Nephron progenitor cell (in vitro differentiated cells): ENCODE measurements around the gene SNX14.

Experiments used
- DNase-seq: peaks from one replicate; pipeline ENCODE4 v3.0.0; 2021
- H3K27ac Mint-ChIP-seq: 2 replicates; pipeline ENCODE4 v1.8.0; 2021; ENCODE audit warnings: mild to moderate bottlenecking, moderate library complexity, mixed read lengths
- H3K27me3 Mint-ChIP-seq: 2 replicates; pipeline ENCODE4 v1.8.0; 2021; ENCODE audit warnings: mild to moderate bottlenecking, low read depth, mixed read lengths; ENCODE audit not compliant: poor library complexity
- H3K36me3 Mint-ChIP-seq: 2 replicates; pipeline ENCODE4 v1.8.0; 2021; ENCODE audit warnings: low read depth, mixed read lengths
- H3K4me1 Mint-ChIP-seq: 2 replicates; pipeline ENCODE4 v1.8.0; 2021; ENCODE audit warnings: mixed read lengths
- H3K4me3 Mint-ChIP-seq: 2 replicates; pipeline ENCODE4 v1.8.0; 2021; ENCODE audit warnings: mild to moderate bottlenecking, moderate library complexity, mixed read lengths
- H3K9me3 Mint-ChIP-seq: 2 replicates; pipeline ENCODE4 v1.8.0; 2021; ENCODE audit warnings: mild to moderate bottlenecking, moderate library complexity, mixed read lengths
- CTCF ChIP-seq: fragments of 200-600 bp; sonication (generic); IDR thresholded peaks from 2 replicates; pipeline ENCODE4 v1.5.0; 2021; ENCODE audit warnings: antibody characterized with exemption

Gene SNX14

DNA sequence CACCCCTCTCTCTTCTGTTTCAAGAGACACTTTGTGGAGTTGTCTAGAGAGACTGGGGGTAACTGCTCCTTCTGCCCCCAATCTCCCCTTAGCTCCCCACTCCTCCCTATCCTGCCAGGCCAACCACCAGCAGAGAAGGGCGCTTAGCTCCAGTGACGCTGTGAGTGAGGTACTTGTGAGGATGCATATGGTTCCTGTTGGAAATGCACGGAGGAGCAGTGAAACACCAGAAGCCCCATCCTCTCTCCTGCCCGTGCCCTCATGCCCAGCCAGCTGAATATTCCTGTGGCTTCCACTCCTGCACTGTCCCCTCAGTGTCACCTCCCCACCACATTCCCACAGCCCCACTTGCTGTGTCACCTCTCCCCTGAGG, 131.9 kb downstream of the SNX14 start:
- Mint-ChIP-seq H3K4me3 (no peak overlapping the region), H3K27ac (no peak overlapping the region), H3K4me1 (no peaks in the 10 kb centered on the region), H3K27me3 (peaks cover 23% of the 10 kb centered on the region), H3K36me3 (no peaks in the 10 kb centered on the region), H3K9me3 (no peaks in the 10 kb centered on the region)
- no peak for TF ChIP-seq CTCF
- no peak for DNase-seq

GRCh38 chr6:85460921-85461797, 132.5 kb downstream of the SNX14 start:
- Mint-ChIP-seq H3K4me3 (no peak overlapping the region), H3K27me3 (peaks cover 28% of the 10 kb centered on the region), H3K27ac (no peak overlapping the region), H3K9me3 (no peaks in the 10 kb centered on the region), H3K4me1 (no peaks in the 10 kb centered on the region), H3K36me3 (no peaks in the 10 kb centered on the region)
- no peak for DNase-seq
- no peak for TF ChIP-seq CTCF

DNA sequence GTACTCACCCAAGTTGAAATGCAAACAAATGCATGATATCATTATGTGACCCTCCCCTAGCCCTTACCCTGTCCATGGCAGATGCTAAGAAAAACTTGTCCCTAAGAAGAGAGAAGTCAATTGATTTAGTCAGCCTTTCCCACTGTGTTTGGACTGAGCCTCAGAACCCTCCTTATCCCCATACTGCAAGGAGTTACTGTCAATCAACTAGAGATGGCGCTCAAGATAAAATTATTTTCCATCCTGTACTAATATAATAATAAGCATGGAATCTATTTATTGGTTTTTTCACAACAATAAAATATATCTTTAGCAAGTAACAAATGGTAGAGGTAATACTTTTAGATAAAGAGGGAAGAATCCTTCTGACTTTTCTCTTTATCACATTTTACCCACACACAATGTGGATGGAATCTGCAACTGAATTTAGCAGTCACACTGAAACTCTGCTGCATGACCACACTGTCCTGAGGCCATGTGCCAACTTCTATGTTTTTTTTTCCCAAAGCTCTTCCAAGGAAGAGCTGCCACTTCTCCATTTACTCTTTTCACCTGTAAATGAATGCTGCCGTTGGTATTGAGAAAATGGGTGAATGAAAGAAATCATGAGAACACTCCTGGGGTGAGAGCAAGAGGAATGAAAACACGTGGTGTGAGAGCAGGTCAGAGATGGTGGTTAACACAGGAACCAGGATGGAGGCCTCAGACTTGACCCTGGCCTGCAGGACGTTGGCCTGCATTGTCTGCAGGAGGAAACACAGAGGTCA, 133.3 kb downstream of the SNX14 start:
- TF ChIP-seq CTCF = no peak
- Mint-ChIP-seq H3K9me3 (no peaks in the 10 kb centered on the region), H3K27me3 (peaks cover 31% of the 10 kb centered on the region), H3K36me3 (no peaks in the 10 kb centered on the region), H3K4me1 (no peaks in the 10 kb centered on the region), H3K4me3 (no peak overlapping the region), H3K27ac (no peak overlapping the region)
- no peak for DNase-seq

- Mint-ChIP-seq H3K9me3 (no peaks in the 10 kb centered on the region), H3K27ac (no peak overlapping the region), H3K27me3 (peaks cover 35% of the 10 kb centered on the region), H3K4me3 (no peak overlapping the region), H3K4me1 (no peaks in the 10 kb centered on the region), H3K36me3 (no peaks in the 10 kb centered on the region)
- no peak for DNase-seq
- TF ChIP-seq CTCF = no peak
Measured at GRCh38 chr6:85459224-85459901, 134.3 kb downstream of the SNX14 start.

- no peak for DNase-seq
- H3K27ac Mint-ChIP-seq = no peak overlapping the region
- no peak overlapping the region for H3K4me3 Mint-ChIP-seq
- no peaks in the 10 kb centered on the region for H3K36me3 Mint-ChIP-seq
- no peaks in the 10 kb centered on the region for H3K9me3 Mint-ChIP-seq
- TF ChIP-seq CTCF = no peak
- H3K4me1 Mint-ChIP-seq = no peaks in the 10 kb centered on the region
- H3K27me3 Mint-ChIP-seq = peaks cover 41% of the 10 kb centered on the region
Measured at GRCh38 chr6:85458782-85459181, 134.9 kb downstream of the SNX14 start.
